Peyer's patch (tissue), 4 donors: Measurements from ENCODE around the gene DNAJC4.

ENCODE experiments used
- POLR2A ChIP-seq, 2 donors: fragments of 450-650 bp; IDR thresholded peaks; one replicate each; pipeline ENCODE4 v1.5.1; 2017; ENCODE audit warnings: antibody characterized with exemption in 2 of 2, mild to moderate bottlenecking in 2 of 2, moderate library complexity in 2 of 2
- TF ChIP-seq, protein P1 (sequence below), 6 experiments: fragments of 450-650 bp in 4 of 6; fragments of 200-600 bp in 2 of 6; sonication (generic) in 1 of 6; IDR thresholded peaks; one replicate each; pipeline ENCODE4 v1.5.1; 2017 to 2019; ENCODE audit warnings: antibody characterized with exemption in 6 of 6, mild to moderate bottlenecking in 3 of 6, moderate library complexity in 1 of 6

DNA sequence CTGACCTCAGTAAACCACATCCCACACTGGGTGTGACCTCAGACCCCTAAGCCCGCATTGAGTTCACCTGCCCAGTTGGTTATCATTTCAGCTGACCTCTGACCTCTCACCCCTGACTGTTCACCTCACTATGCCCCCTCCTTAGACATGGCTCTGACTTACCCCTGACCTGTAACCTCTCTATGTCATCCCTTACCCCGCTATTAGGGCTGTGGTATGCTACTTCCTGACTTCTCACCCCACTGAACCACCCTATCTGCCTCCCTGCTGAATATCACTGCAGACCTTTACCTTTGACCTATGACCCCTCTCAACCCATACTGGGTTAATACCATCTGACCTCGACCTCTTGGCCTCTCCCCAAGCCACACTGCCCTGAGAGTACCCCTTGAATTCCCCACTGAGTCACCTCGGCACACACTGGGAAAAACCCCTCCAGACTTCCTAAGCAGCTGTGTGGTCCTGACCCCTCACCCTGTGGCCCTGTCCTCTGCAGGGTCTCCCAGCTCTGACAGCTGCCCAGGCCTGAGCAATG is 29.3 kb downstream of the DNAJC4 start:
- TF ChIP-seq, protein P1, sequence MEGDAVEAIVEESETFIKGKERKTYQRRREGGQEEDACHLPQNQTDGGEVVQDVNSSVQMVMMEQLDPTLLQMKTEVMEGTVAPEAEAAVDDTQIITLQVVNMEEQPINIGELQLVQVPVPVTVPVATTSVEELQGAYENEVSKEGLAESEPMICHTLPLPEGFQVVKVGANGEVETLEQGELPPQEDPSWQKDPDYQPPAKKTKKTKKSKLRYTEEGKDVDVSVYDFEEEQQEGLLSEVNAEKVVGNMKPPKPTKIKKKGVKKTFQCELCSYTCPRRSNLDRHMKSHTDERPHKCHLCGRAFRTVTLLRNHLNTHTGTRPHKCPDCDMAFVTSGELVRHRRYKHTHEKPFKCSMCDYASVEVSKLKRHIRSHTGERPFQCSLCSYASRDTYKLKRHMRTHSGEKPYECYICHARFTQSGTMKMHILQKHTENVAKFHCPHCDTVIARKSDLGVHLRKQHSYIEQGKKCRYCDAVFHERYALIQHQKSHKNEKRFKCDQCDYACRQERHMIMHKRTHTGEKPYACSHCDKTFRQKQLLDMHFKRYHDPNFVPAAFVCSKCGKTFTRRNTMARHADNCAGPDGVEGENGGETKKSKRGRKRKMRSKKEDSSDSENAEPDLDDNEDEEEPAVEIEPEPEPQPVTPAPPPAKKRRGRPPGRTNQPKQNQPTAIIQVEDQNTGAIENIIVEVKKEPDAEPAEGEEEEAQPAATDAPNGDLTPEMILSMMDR (IDR thresholded peaks at IDR 0.05) = no peak
- TF ChIP-seq POLR2A (IDR thresholded peaks at IDR 0.05) = no peak
